Heart left ventricle (tissue), 16 donors: ENCODE measurements around the gene NSUN7. TPM values are rescaled to one million over a fixed set of nuclear protein-coding genes. Genes with fewer than 3 reads are reported as not detected.

Experiments
- ATAC-seq, 4 donors: fragments of 200-7000 bp; cut with Tn5 transposase; one replicate each; pipeline ENCODE4 v1.9.1; 2020 to 2022; ENCODE audit warnings: moderate library complexity in 4 of 4, mild to moderate bottlenecking in 3 of 4, moderate number of reproducible peaks in 1 of 4
- DNase-seq, 5 donors: peaks; one replicate each; pipeline ENCODE4 v3.0.0-alpha.2; 2020
- H3K27ac ChIP-seq, 12 donors: fragments of 200-600 bp; sonication (generic) in 4 of 12; one replicate each; pipeline versions ENCODE4 v1.5.0 to v1.8.0; 2016 to 2022; ENCODE audit warnings: mild to moderate bottlenecking in 2 of 12
- H3K27me3 ChIP-seq, 9 donors: fragments of 200-600 bp; sonication (generic) in 2 of 9; one replicate each; pipeline versions ENCODE4 v1.5.1 to v1.8.0; 2016 to 2022; ENCODE audit warnings: mild to moderate bottlenecking in 3 of 9
- H3K36me3 ChIP-seq, 9 donors: fragments of 200-600 bp; sonication (generic) in 2 of 9; one replicate each; pipeline versions ENCODE4 v1.5.0 to v1.8.0; 2018 to 2022; ENCODE audit warnings: mild to moderate bottlenecking in 2 of 9
- H3K4me1 ChIP-seq, 12 donors: fragments of 200-600 bp; sonication (generic) in 4 of 12; one replicate each; pipeline versions ENCODE4 v1.5.0 to v1.8.0; 2016 to 2022; ENCODE audit warnings: mild to moderate bottlenecking in 3 of 12
- H3K4me3 ChIP-seq, 12 donors: fragments of 200-600 bp; sonication (generic) in 4 of 12; one replicate each; pipeline versions ENCODE4 v1.5.0 to v1.8.0; 2017 to 2022; ENCODE audit warnings: mild to moderate bottlenecking in 9 of 12, moderate library complexity in 4 of 12
- H3K9me3 ChIP-seq, 12 donors: fragments of 200-600 bp; sonication (generic) in 4 of 12; one replicate each; pipeline versions ENCODE4 v1.5.0 to v1.8.0; 2016 to 2022; ENCODE audit warnings: mild to moderate bottlenecking in 1 of 12
- POLR2A ChIP-seq, 2 donors: fragments of 450-650 bp; IDR thresholded peaks; one replicate each; pipeline ENCODE4 v1.6.1; 2017; ENCODE audit warnings: antibody characterized with exemption in 2 of 2, mild to moderate bottlenecking in 2 of 2, moderate library complexity in 2 of 2
- WGBS, 4 donors: extraction: QIAGEN DNeasy Blood & Tissue Kit in 2 of 4; methylation state at CpG; one replicate each; pipeline versions ENCODE4 v1.1.5 to v1.1.7; 2013 to 2018; 5-methylcytosine and 5-hydroxymethylcytosine counted together
- intact Hi-C, 10 donors: fragments of 100-400 bp; cut with DNase I; formaldehyde crosslinking; loops; one replicate each; pipeline versions ENCODE4 v1.11.1 to v1.14.2; 2022
- polyA plus RNA-seq, 2 donors: library from polyadenylated mRNA; stranded (reverse); fragments of 200-250 nt; gene quantifications; one replicate each; pipeline ENCODE4 v1.2.3, GENCODE V29; 2013
- total RNA-seq, 9 donors: library from RNA; depleted of rRNA in 2 of 9; stranded (reverse); fragments of >200 nt in 2 of 9; fragmentation: NEBNext Ultra II Directional in 3 of 9; extraction: Animal tissue kit (Norgen Biotek cat#: 25700) in 3 of 9; gene quantifications; one replicate each; pipeline versions ENCODE4 v1.1.0 to v1.2.4, GENCODE V29; 2016 to 2023
- TF ChIP-seq, protein P1 (sequence below), 12 donors: fragments of 200-600 bp; sonication (generic) in 4 of 12; IDR thresholded peaks; one replicate each; pipeline versions ENCODE4 v1.5.0 to v1.8.0; 2018 to 2022; ENCODE audit warnings: antibody characterized with exemption in 12 of 12, mild to moderate bottlenecking in 5 of 12
- donor health status: ischemic (EF 13 %, LVEDD 7.1; RV severe dilation, severe dysfunction).
- donor health status: healthy with polysubstance abuse.
- donor health status: DM: no; HTN: yes; CAD: no.
- donor health status: DM: no; HTN: no; CAD: no.
- donor health status: ischemic (EF 25% LVEDD 6.9; RV normal size, moderate dysfunction).
- donor health status: ischemic (EF 25% LVEDD 5.7; RV mildly dilated, moderate dysfunction).
- donor health status: healthy.
- donor health status: DM: yes; HTN: yes; CAD: no.
- donor health status: ischemic (EF 35%, LVEDD 5.7; RV mildly dilated, moderate dysfunction).
- donor health status: nonischemic (EF 11% LVEDD 7.7; RV severe dilation, severe dysfunction).
- donor health status: DM: yes; HTN: yes; CAD: no.
- donor health status: PGD.
- donor health status: ischemic (EF 29% LVEDD 5.4; RV normal size, mild dysfunction).
- donor health status: nonischemic (EF 23%, LVEDD 6.1; RV moderate dilation, normal function).

NSUN7 gene
- total and polyA plus RNA-seq, 11 donors = 0.04 to 1.4 (median 0.20) TPM; not detected in 3

DNA sequence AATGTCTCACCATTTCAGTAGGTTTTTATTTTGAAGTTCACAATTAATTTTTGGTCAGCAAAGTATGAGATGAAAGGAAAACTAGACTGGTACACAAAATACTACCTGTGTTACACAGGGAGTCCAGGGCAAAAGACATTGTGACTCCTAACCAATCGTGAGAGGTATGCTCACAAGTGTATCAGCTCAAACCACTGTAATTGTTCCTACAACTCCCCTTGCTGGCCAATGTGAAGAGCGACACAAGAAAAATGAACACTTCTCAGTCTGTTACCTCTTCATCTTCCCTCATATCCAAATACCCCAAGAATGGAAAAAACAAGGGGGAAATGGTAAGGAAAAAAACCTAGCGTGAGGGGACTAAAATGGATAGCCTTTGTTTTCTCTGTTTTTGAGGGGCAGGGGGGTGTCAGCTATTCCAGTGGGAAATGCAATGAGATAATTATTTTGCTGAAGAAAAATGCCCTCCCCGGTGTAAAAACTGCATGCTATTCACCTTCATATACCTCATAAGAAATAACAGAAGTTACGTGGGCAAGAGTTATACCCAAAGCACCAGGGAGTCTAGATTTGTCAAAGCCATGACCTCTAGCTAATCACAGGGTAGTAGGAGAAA, 30.6 kb upstream of the NSUN7 start:
- H3K36me3 ChIP-seq = no peaks in the 10 kb centered on the region
- 45 to 47% (median 46%) methylated on average over 5 of the region's 5 CpGs for WGBS, 4 donors
- H3K9me3 ChIP-seq = no peaks in the 10 kb centered on the region
- H3K27me3 ChIP-seq = peaks cover 0 to 15% (median 0%) of the 10 kb centered on the region in 9 donors
- DNase-seq (no peak), ATAC-seq (no peak)
- peaks cover 0 to 45% (median 0%) of the 10 kb centered on the region in 12 donors for H3K4me1 ChIP-seq
- no peak overlapping the region for H3K4me3 ChIP-seq
- H3K27ac ChIP-seq = no peak overlapping the region
- TF ChIP-seq, protein P1, sequence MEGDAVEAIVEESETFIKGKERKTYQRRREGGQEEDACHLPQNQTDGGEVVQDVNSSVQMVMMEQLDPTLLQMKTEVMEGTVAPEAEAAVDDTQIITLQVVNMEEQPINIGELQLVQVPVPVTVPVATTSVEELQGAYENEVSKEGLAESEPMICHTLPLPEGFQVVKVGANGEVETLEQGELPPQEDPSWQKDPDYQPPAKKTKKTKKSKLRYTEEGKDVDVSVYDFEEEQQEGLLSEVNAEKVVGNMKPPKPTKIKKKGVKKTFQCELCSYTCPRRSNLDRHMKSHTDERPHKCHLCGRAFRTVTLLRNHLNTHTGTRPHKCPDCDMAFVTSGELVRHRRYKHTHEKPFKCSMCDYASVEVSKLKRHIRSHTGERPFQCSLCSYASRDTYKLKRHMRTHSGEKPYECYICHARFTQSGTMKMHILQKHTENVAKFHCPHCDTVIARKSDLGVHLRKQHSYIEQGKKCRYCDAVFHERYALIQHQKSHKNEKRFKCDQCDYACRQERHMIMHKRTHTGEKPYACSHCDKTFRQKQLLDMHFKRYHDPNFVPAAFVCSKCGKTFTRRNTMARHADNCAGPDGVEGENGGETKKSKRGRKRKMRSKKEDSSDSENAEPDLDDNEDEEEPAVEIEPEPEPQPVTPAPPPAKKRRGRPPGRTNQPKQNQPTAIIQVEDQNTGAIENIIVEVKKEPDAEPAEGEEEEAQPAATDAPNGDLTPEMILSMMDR (IDR thresholded peaks at IDR 0.05) = peak in 5 of 12 donors; percentile 14 to 26 (median 20)
- TF ChIP-seq POLR2A (IDR thresholded peaks at IDR 0.05) = no peak
- intact Hi-C loops = loop anchor here in 1 of 10 donors (10.0 kb wide), 1 partner anchor 564 kb away; no protein-coding TSS in a partner anchor

DNA sequence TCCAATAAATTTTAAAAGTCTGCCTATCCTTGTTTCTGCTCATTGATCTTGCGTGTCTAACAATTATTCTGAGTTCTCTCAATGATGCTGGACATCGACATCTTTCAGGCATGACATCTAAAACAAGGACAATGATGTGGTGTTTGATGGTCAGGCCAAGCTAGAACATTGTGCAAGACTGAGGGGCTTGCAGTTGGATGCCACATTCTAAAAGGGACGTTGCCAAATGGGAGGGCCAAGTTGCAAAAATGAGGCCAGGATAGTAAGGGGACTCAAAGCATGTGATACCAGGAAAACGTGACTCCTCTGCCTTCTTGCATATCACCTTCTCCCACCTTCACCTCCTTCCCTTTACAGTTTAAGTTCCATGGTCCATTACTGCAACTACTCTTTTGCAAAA, 29.4 kb upstream of the NSUN7 start:
- Histone ChIP-seq H3K4me1 (peaks cover 0 to 45% (median 0%) of the 10 kb centered on the region in 12 donors), H3K4me3 (no peak overlapping the region), H3K27ac (peak overlapping the region in 1 of 12 donors; percentile 91), H3K36me3 (no peaks in the 10 kb centered on the region), H3K27me3 (peaks cover 0 to 7% (median 0%) of the 10 kb centered on the region in 9 donors), H3K9me3 (no peaks in the 10 kb centered on the region)
- intact Hi-C loops = no loop called here
- DNase-seq (no peak), ATAC-seq (no peak)
- TF ChIP-seq POLR2A (IDR thresholded peaks at IDR 0.05) = no peak
- TF ChIP-seq, protein P1 (IDR thresholded peaks at IDR 0.05) = no peak
- WGBS, 4 donors = 67 to 74% (median 69%) methylated on average over 4 of the region's 4 CpGs

DNA sequence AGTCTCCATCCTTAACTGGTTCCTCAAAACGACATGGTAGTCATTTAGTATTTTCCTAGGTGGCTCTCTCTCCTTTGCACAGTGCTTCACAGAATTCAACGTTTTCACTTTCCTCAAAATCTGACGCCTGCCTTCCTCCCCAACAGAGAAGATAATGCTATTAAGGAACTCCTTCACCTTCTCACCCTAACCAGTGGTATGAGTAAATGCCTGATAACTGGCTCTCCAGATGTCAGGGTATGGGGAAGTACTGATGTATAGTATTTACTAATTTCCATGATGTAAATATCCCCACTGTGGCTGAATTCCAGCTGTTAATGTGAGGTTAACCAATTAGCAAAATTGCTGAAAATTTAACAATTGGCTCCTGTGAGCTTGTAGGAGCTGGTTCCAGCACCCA, 28.8 kb upstream of the NSUN7 start:
- WGBS, 4 donors = 16 to 24% (median 19%) methylated on average over 3 of the region's 3 CpGs

DNA sequence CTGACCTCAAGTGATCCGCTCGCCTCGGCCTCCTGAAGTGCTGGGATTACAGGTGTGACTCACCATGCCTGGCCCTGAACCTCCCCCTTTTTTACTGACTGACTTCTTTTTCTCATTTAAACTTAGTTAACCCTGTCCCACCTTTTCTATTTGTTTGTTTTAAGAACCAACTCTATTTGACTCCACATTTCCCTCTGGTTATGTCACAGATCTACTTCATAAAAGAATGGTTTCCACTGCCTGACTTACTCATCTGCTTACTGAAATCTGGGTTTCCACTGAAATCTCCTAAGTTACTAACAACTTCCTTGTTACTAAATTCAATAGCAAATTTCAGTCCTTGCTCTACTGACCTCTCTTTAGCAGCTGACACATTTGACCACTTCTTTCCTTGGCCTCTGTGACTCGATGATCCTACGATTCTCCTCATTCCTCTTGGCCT, 28.0 kb upstream of the NSUN7 start:
- no peak overlapping the region for H3K4me3 ChIP-seq
- peaks cover 0 to 6% (median 0%) of the 10 kb centered on the region in 9 donors for H3K27me3 ChIP-seq
- 81 to 90% (median 85%) methylated on average over 5 of the region's 5 CpGs for WGBS, 4 donors
- peaks cover 0 to 45% (median 0%) of the 10 kb centered on the region in 12 donors for H3K4me1 ChIP-seq
- H3K36me3 ChIP-seq = no peaks in the 10 kb centered on the region
- no peaks in the 10 kb centered on the region for H3K9me3 ChIP-seq
- no peak for DNase-seq
- TF ChIP-seq POLR2A (IDR thresholded peaks at IDR 0.05) = no peak
- TF ChIP-seq, protein P1 (IDR thresholded peaks at IDR 0.05) = no peak
- H3K27ac ChIP-seq = peak overlapping the region in 6 of 12 donors; percentile 31 to 91 (median 56)
- no peak for ATAC-seq
- intact Hi-C loops = no loop called here

More for the DNA sequence above, 28.8 kb upstream of the NSUN7 start:
- Histone ChIP-seq H3K27me3 (peaks cover 0 to 6% (median 0%) of the 10 kb centered on the region in 9 donors), H3K36me3 (no peaks in the 10 kb centered on the region), H3K9me3 (no peaks in the 10 kb centered on the region), H3K27ac (peak overlapping the region in 1 of 12 donors; percentile 91), H3K4me1 (peaks cover 0 to 45% (median 0%) of the 10 kb centered on the region in 12 donors), H3K4me3 (no peak overlapping the region)
- no peak for TF ChIP-seq POLR2A (IDR thresholded peaks at IDR 0.05)
- TF ChIP-seq, protein P1 (IDR thresholded peaks at IDR 0.05) = no peak
- no peak for DNase-seq
- intact Hi-C loops = no loop called here
- no peak for ATAC-seq
